A549 (cell line): Measurements from ENCODE around the gene ARHGAP42.

ENCODE experiments used
- CTCF ChIP-seq: fragments of >200 bp; sonication (Bioruptor Twin); formaldehyde crosslinking; IDR thresholded peaks from 3 replicates; pipeline ENCODE4 v1.5.1; 2016
- RAD21 ChIP-seq, 2 experiments: fragments of >200 bp in 1 of 2; sonication (Bioruptor Twin) in 1 of 2; formaldehyde crosslinking in 1 of 2; IDR thresholded peaks in 1 of 2; conservative IDR thresholded peaks in 1 of 2; 2 replicates in 1 of 2; 3 replicates in 1 of 2; pipeline ENCODE4 v1.6.1; 2012 to 2018; ENCODE audit warnings: inconsistent platforms in 1 of 2
- RARB ChIP-seq: fragments of 250-450 bp; sonication (Bioruptor Pico); IDR thresholded peaks from 2 replicates; pipeline ENCODE4 v1.8.0; 2021; ENCODE audit warnings: mild to moderate bottlenecking, moderate library complexity
- ZSCAN20 ChIP-seq: fragments of 250-450 bp; sonication (Bioruptor Pico); IDR thresholded peaks from 2 replicates; pipeline ENCODE4 v1.8.0; 2022; ENCODE audit warnings: mild to moderate bottlenecking, moderate library complexity

GRCh38 chr11:100920593-100920992 is 233.5 kb downstream of the ARHGAP42 start:
- TF ChIP-seq CTCF = no peak
- TF ChIP-seq RARB = no peak
- TF ChIP-seq RAD21 (conservative IDR thresholded peaks at IDR 0.05 in 1 of 2, IDR thresholded peaks at IDR 0.05 in 1 of 2) = no peak
- TF ChIP-seq ZSCAN20 = no peak
